Measurements from ENCODE around the gene AADAT.

DNA sequence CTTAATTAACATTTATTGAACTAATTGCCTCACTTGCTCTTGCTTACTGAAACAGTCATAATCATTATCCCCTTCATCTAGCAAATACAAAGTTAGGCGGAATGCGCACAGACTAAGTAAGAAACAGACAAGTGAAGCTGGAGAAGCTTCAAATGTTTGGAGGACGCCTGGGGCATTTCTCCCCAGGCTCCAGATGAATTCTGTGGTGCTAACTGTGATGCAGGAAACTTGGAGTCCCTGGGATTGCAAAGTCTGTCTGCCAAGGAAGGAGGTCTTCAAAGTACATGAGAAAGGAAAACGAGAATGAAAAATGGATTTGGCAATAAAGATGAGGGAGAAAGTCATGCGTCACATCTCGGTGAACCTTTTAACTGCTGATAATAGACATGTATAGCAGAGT lies 40.0 kb downstream of the AADAT start:
- TF ChIP-seq POLR2A (IDR thresholded peaks at IDR 0.05; ENCODE audit: low read length), result no peak
- TF ChIP-seq, protein P1, sequence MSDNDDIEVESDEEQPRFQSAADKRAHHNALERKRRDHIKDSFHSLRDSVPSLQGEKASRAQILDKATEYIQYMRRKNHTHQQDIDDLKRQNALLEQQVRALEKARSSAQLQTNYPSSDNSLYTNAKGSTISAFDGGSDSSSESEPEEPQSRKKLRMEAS (IDR thresholded peaks at IDR 0.05), result no peak
- no peak for TF ChIP-seq ESRRA (IDR thresholded peaks at IDR 0.05; ENCODE audit: borderline replicate concordance, low read length)
